Activated CD4-positive, alpha-beta T cell treated with anti-CD3 and anti-CD28 coated beads, Interleukin-2, amount 10 ng/mL, durations not matched to agents 24 days and 14 days (primary cell): ENCODE data around the gene RAD51B. TPM values are rescaled to one million over a fixed set of nuclear protein-coding genes. Genes with fewer than 3 reads are reported as not detected.
A peak's percentile ranks its signal among the peaks of the same experiment; 100 is the strongest.

Experiments used
- DNase-seq: peaks from one replicate; pipeline ENCODE4 v3.0.0; 2022
- H3K27ac Mint-ChIP-seq: one replicate; pipeline ENCODE4 v1.8.0; 2022; ENCODE audit warnings: mild to moderate bottlenecking, mixed read lengths
- H3K27me3 Mint-ChIP-seq: one replicate; pipeline ENCODE4 v1.8.0; 2022; ENCODE audit warnings: mixed read lengths
- H3K36me3 Mint-ChIP-seq: one replicate; pipeline ENCODE4 v1.8.0; 2022; ENCODE audit warnings: low read depth, mild to moderate bottlenecking, mixed read lengths
- H3K4me1 Mint-ChIP-seq: one replicate; pipeline ENCODE4 v1.8.0; 2021; ENCODE audit warnings: mixed read lengths
- H3K4me3 Mint-ChIP-seq: one replicate; pipeline ENCODE4 v1.8.0; 2022; ENCODE audit warnings: mild to moderate bottlenecking, moderate library complexity, mixed read lengths
- H3K9me3 Mint-ChIP-seq: one replicate; pipeline ENCODE4 v1.8.0; 2021; ENCODE audit warnings: mixed read lengths
- intact Hi-C: fragments of 100-400 bp; cut with micrococcal nuclease; formaldehyde crosslinking; loops from one replicate; pipeline ENCODE4 v1.15.1; 2023
- total RNA-seq: library from RNA; stranded (reverse); gene quantifications from 2 replicates; pipeline ENCODE4 v1.2.3, GENCODE V29; 2022

The RAD51B gene
- total RNA-seq, 1 donor from 2014 or later, result 29.3 TPM

- H3K4me3 Mint-ChIP-seq, result no peak overlapping the region
- peaks cover 3% of the 10 kb centered on the region for H3K4me1 Mint-ChIP-seq
- H3K36me3 Mint-ChIP-seq, result no peaks in the 10 kb centered on the region
- H3K27me3 Mint-ChIP-seq, result no peaks in the 10 kb centered on the region
- intact Hi-C loops, result no loop called here
- no peak overlapping the region for H3K27ac Mint-ChIP-seq
- DNase-seq, result no peak
- no peaks in the 10 kb centered on the region for H3K9me3 Mint-ChIP-seq
Observed at GRCh38 chr14:68306265-68306933, 486.8 kb downstream of the RAD51B start.

GRCh38 chr14:68306934-68307789 is 487.6 kb downstream of the RAD51B start:
- intact Hi-C loops, result no loop called here
- H3K27ac Mint-ChIP-seq, result no peak overlapping the region
- no peaks in the 10 kb centered on the region for H3K36me3 Mint-ChIP-seq

GRCh38 chr14:68307790-68308168 is 488.2 kb downstream of the RAD51B start:
- Mint-ChIP-seq H3K4me1 (peaks cover 7% of the 10 kb centered on the region), H3K9me3 (no peaks in the 10 kb centered on the region)

More at GRCh38 chr14:68306934-68307789, 487.6 kb downstream of the RAD51B start:
- DNase-seq, result no peak
- Mint-ChIP-seq H3K4me1 (peaks cover 3% of the 10 kb centered on the region), H3K27me3 (no peaks in the 10 kb centered on the region), H3K9me3 (no peaks in the 10 kb centered on the region), H3K4me3 (no peak overlapping the region)

GRCh38 chr14:68308726-68309520 is 489.3 kb downstream of the RAD51B start:
- no peaks in the 10 kb centered on the region for H3K9me3 Mint-ChIP-seq
- intact Hi-C loops, result no loop called here
- H3K27ac Mint-ChIP-seq, result no peak overlapping the region
- no peak overlapping the region for H3K4me3 Mint-ChIP-seq
- H3K27me3 Mint-ChIP-seq, result no peaks in the 10 kb centered on the region
- peaks cover 13% of the 10 kb centered on the region for H3K4me1 Mint-ChIP-seq
- no peak for DNase-seq
- H3K36me3 Mint-ChIP-seq, result peaks cover 2% of the 10 kb centered on the region

More at GRCh38 chr14:68307790-68308168, 488.2 kb downstream of the RAD51B start:
- Mint-ChIP-seq H3K4me3 (no peak overlapping the region), H3K36me3 (peaks cover 2% of the 10 kb centered on the region), H3K27me3 (no peaks in the 10 kb centered on the region), H3K27ac (no peak overlapping the region)
- DNase-seq, result no peak
- intact Hi-C loops, result no loop called here

GRCh38 chr14:68309616-68310015 is 490.0 kb downstream of the RAD51B start:
- peaks cover 2% of the 10 kb centered on the region for H3K36me3 Mint-ChIP-seq
- H3K27ac Mint-ChIP-seq, result no peak overlapping the region
- DNase-seq, result no peak
- no peaks in the 10 kb centered on the region for H3K27me3 Mint-ChIP-seq
- peaks cover 18% of the 10 kb centered on the region for H3K4me1 Mint-ChIP-seq
- intact Hi-C loops, result no loop called here
- H3K4me3 Mint-ChIP-seq, result no peak overlapping the region
- H3K9me3 Mint-ChIP-seq, result peaks cover 3% of the 10 kb centered on the region

GRCh38 chr14:68312300-68312699 is 492.7 kb downstream of the RAD51B start:
- intact Hi-C loops, result loop anchor here (2.0 kb wide), 1 partner anchor 27 kb away; no protein-coding TSS in a partner anchor
- Mint-ChIP-seq H3K4me1 (peaks cover 22% of the 10 kb centered on the region), H3K27me3 (no peaks in the 10 kb centered on the region), H3K36me3 (peaks cover 5% of the 10 kb centered on the region), H3K27ac (no peak overlapping the region), H3K4me3 (no peak overlapping the region), H3K9me3 (peaks cover 11% of the 10 kb centered on the region)
- no peak for DNase-seq

GRCh38 chr14:68312884-68313610 is 493.5 kb downstream of the RAD51B start:
- DNase-seq, result no peak
- intact Hi-C loops, result loop anchor here (2.0 kb wide), 1 partner anchor 28 kb away; no protein-coding TSS in a partner anchor
- no peaks in the 10 kb centered on the region for H3K27me3 Mint-ChIP-seq

GRCh38 chr14:68314642-68315041 is 495.1 kb downstream of the RAD51B start:
- intact Hi-C loops, result no loop called here
- H3K4me1 Mint-ChIP-seq, result peaks cover 22% of the 10 kb centered on the region
- no peak for DNase-seq
- no peak overlapping the region for H3K27ac Mint-ChIP-seq
- H3K36me3 Mint-ChIP-seq, result peaks cover 5% of the 10 kb centered on the region
- no peak overlapping the region for H3K4me3 Mint-ChIP-seq
- peaks cover 11% of the 10 kb centered on the region for H3K9me3 Mint-ChIP-seq
- no peaks in the 10 kb centered on the region for H3K27me3 Mint-ChIP-seq

More at GRCh38 chr14:68312884-68313610, 493.5 kb downstream of the RAD51B start:
- H3K9me3 Mint-ChIP-seq, result peaks cover 11% of the 10 kb centered on the region
- H3K36me3 Mint-ChIP-seq, result peaks cover 5% of the 10 kb centered on the region
- no peak overlapping the region for H3K27ac Mint-ChIP-seq
- peak overlapping the region; percentile 10 for H3K4me3 Mint-ChIP-seq
- H3K4me1 Mint-ChIP-seq, result peaks cover 22% of the 10 kb centered on the region

- peaks cover 11% of the 10 kb centered on the region for H3K9me3 Mint-ChIP-seq
- H3K4me3 Mint-ChIP-seq, result no peak overlapping the region
- intact Hi-C loops, result no loop called here
Observed at GRCh38 chr14:68315081-68315480, 495.5 kb downstream of the RAD51B start.

GRCh38 chr14:68316078-68316868 is 496.7 kb downstream of the RAD51B start:
- intact Hi-C loops, result no loop called here

More at GRCh38 chr14:68315081-68315480, 495.5 kb downstream of the RAD51B start:
- H3K36me3 Mint-ChIP-seq, result peaks cover 5% of the 10 kb centered on the region
- H3K27me3 Mint-ChIP-seq, result no peaks in the 10 kb centered on the region
- DNase-seq, result no peak
- H3K27ac Mint-ChIP-seq, result no peak overlapping the region
- peaks cover 21% of the 10 kb centered on the region for H3K4me1 Mint-ChIP-seq

GRCh38 chr14:68317239-68317638 is 497.7 kb downstream of the RAD51B start:
- Mint-ChIP-seq H3K27me3 (no peaks in the 10 kb centered on the region), H3K36me3 (peaks cover 5% of the 10 kb centered on the region), H3K4me1 (peaks cover 22% of the 10 kb centered on the region), H3K27ac (no peak overlapping the region), H3K4me3 (no peak overlapping the region), H3K9me3 (peaks cover 11% of the 10 kb centered on the region)
- no peak for DNase-seq
- intact Hi-C loops, result no loop called here

More at GRCh38 chr14:68316078-68316868, 496.7 kb downstream of the RAD51B start:
- Mint-ChIP-seq H3K36me3 (peaks cover 5% of the 10 kb centered on the region), H3K9me3 (peaks cover 11% of the 10 kb centered on the region), H3K4me3 (no peak overlapping the region), H3K27ac (no peak overlapping the region), H3K27me3 (no peaks in the 10 kb centered on the region), H3K4me1 (peaks cover 22% of the 10 kb centered on the region)
- no peak for DNase-seq

GRCh38 chr14:68318828-68319227 is 499.2 kb downstream of the RAD51B start:
- Mint-ChIP-seq H3K27ac (no peak overlapping the region), H3K4me3 (no peak overlapping the region), H3K36me3 (peaks cover 2% of the 10 kb centered on the region), H3K27me3 (no peaks in the 10 kb centered on the region), H3K9me3 (peaks cover 11% of the 10 kb centered on the region), H3K4me1 (peaks cover 13% of the 10 kb centered on the region)
- no peak for DNase-seq
- intact Hi-C loops, result no loop called here
